Liver (tissue), 3 donors: ENCODE results near the gene MRPL44.

Experiments
- CTCF ChIP-seq: fragments of 150-350 bp; IDR thresholded peaks from 2 replicates; pipeline ENCODE4 v1.5.1; 2017; ENCODE audit warnings: improper control_type of control experiment, low read depth, low read length; ENCODE audit not compliant: missing input control
- FOXA1 ChIP-seq: IDR thresholded peaks from 2 replicates; pipeline ENCODE4 v1.6.1; 2016; ENCODE audit warnings: antibody characterized with exemption
- GABPA ChIP-seq, 2 donors: IDR thresholded peaks in 1 of 2; conservative IDR thresholded peaks in 1 of 2; 2 replicates each; pipeline ENCODE4 v1.6.1; 2016; ENCODE audit warnings: antibody characterized with exemption in 2 of 2, mild to moderate bottlenecking in 1 of 2, moderate library complexity in 1 of 2
- NR2F2 ChIP-seq: IDR thresholded peaks from 2 replicates; pipeline ENCODE4 v1.6.1; 2016; ENCODE audit warnings: antibody characterized with exemption
- RAD21 ChIP-seq, 2 donors: IDR thresholded peaks; 2 replicates each; pipeline ENCODE4 v1.6.1; 2016; ENCODE audit warnings: antibody characterized with exemption in 2 of 2, mild to moderate bottlenecking in 2 of 2
- RXRA ChIP-seq, 2 donors: IDR thresholded peaks; 2 replicates each; pipeline ENCODE4 v1.6.1; 2017 to 2018; ENCODE audit warnings: antibody characterized with exemption in 2 of 2, mild to moderate bottlenecking in 1 of 2
- SP1 ChIP-seq: IDR thresholded peaks from 2 replicates; pipeline ENCODE4 v1.6.1; 2018; ENCODE audit warnings: antibody characterized with exemption, mild to moderate bottlenecking
- TAF1 ChIP-seq: conservative IDR thresholded peaks from 2 replicates; pipeline ENCODE4 v1.6.1; 2016; ENCODE audit warnings: antibody characterized with exemption, mild to moderate bottlenecking
- YY1 ChIP-seq: IDR thresholded peaks from 2 replicates; pipeline ENCODE4 v1.6.1; 2016; ENCODE audit warnings: antibody characterized with exemption, mild to moderate bottlenecking
- ZBTB33 ChIP-seq: IDR thresholded peaks from 2 replicates; pipeline ENCODE4 v1.6.1; 2016; ENCODE audit warnings: antibody characterized with exemption
- donor health status: healthy.
- donor health status: healthy.

GRCh38 chr2:223989856-223990232 lies 32.6 kb downstream of the MRPL44 start:
- TF ChIP-seq NR2F2 (no peak), RXRA (IDR thresholded peaks at IDR 0.05) (no peak), YY1 (no peak), CTCF (no peak), TAF1 (no peak), GABPA (IDR thresholded peaks at IDR 0.05 in 1 of 2, conservative IDR thresholded peaks at IDR 0.05 in 1 of 2) (no peak), ZBTB33 (no peak), SP1 (no peak), RAD21 (IDR thresholded peaks at IDR 0.05) (no peak), FOXA1 (no peak)
